T-helper 2 cell treated with Interferon-gamma antibody and Interleukin-4, amounts not matched to agents 100 ng/mL and 5 ng/mL, for 36 hours (primary cell): Measurements from ENCODE around the gene MIB2. TPM values are rescaled to one million over a fixed set of nuclear protein-coding genes. Genes with fewer than 3 reads are reported as not detected.

Source experiments
- intact Hi-C: fragments of 100-400 bp; cut with micrococcal nuclease; formaldehyde crosslinking; loops from one replicate; pipeline ENCODE4 v1.15.1; 2023
- total RNA-seq: library from RNA; stranded (reverse); gene quantifications from 2 replicates; pipeline ENCODE4 v1.2.3, GENCODE V29; 2022

MIB2 gene
- total RNA-seq, 1 donor from 2014 or later, result 31.4 TPM

DNA sequence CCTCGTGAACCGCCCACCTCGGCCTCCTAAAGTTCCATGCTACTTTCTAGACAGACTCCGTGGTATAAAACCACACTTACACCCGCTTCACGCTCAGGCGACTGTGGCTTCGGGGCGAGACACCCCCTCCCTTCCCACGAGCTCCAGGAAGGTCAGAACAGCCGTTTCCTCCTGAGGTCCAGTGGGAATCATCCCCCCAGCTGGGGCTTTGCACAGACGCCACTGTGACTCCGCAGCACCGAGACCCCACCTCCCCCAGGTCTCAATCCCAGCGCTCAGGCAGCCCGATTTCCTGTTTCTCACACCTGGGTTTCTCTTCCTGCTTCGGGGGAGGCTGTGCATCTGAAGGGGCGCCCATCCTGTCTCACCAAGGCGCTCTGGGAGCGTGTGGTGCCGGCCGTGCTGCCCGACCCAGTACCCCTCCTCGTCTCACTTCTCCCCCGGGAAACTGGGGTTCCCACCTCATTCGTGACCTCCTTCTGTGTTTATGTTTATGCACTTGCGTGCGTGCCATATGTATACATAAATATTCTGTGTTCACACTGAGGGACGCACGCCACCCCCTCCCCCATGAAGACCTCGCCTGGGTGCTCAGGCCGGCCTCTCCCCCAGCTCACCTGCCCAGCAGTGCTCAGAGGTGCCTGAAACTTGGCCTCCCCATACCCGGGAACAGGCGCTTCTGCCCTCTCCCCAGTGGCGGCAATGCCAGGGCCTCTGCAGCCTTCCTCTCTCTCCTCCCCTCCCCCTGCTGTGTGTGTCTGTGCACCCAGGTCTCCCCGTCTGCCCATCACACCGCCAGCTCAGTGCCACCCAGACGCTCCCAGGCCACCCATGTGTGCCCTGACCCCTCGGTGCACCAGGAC lies 62.6 kb downstream of the MIB2 start:
- intact Hi-C loops, result no loop called here

GRCh38 chr1:1678581-1679380 lies 63.5 kb downstream of the MIB2 start:
- intact Hi-C loops, result no loop called here

Other genes with a start within 250 kb of the MIB2 start
- gene AURKAIP1, start 240.3 kb upstream of the MIB2 start, total RNA-seq, result 110 and 112 TPM in 2 replicates
- gene CCNL2, start 216.2 kb upstream of the MIB2 start, total RNA-seq, result 111 TPM in 2 replicates
- gene MRPL20, start 208.2 kb upstream of the MIB2 start, total RNA-seq, result 123 and 133 TPM in 2 replicates
- not detected in 2 replicates for gene ANKRD65, start 194.2 kb upstream of the MIB2 start, total RNA-seq
- gene VWA1, start 179.8 kb upstream of the MIB2 start, total RNA-seq, result 0.27 and 0.68 TPM in 2 replicates
- 0.16 and 0.93 TPM in 2 replicates for gene ATAD3C, start 165.8 kb upstream of the MIB2 start, total RNA-seq
- 49.2 and 51.4 TPM in 2 replicates for gene ATAD3B, start 143.7 kb upstream of the MIB2 start, total RNA-seq
- 51.9 and 52.4 TPM in 2 replicates for gene ATAD3A, start 103.3 kb upstream of the MIB2 start, total RNA-seq
- 1.0 and 1.1 TPM in 2 replicates for gene TMEM240, start 74.9 kb upstream of the MIB2 start, total RNA-seq
- gene SSU72, start 40.6 kb upstream of the MIB2 start, total RNA-seq, result 137 TPM in 2 replicates
- 8.8 and 9.0 TPM in 2 replicates for gene FNDC10, start 15.4 kb upstream of the MIB2 start, total RNA-seq
- gene MMP23B, start 16.7 kb downstream of the MIB2 start, total RNA-seq, result 0.82 and 2.5 TPM in 2 replicates
- gene CDK11B, start 43.5 kb downstream of the MIB2 start, total RNA-seq, result 34.9 and 35.6 TPM in 2 replicates
- gene SLC35E2B, start 77.3 kb downstream of the MIB2 start, total RNA-seq, result 53.6 and 54.4 TPM in 2 replicates
- gene CDK11A, start 108.9 kb downstream of the MIB2 start, total RNA-seq, result 85.3 and 88.8 TPM in 2 replicates
- 83.1 and 84.6 TPM in 2 replicates for gene NADK, start 163.0 kb downstream of the MIB2 start, total RNA-seq